ENCODE measurements around the gene PTPN7. TPM values are rescaled to one million over a fixed set of nuclear protein-coding genes. Genes with fewer than 3 reads are reported as not detected.

Gene PTPN7
- total RNA-seq, 2 donors from 2014 or later: not detected

DNA sequence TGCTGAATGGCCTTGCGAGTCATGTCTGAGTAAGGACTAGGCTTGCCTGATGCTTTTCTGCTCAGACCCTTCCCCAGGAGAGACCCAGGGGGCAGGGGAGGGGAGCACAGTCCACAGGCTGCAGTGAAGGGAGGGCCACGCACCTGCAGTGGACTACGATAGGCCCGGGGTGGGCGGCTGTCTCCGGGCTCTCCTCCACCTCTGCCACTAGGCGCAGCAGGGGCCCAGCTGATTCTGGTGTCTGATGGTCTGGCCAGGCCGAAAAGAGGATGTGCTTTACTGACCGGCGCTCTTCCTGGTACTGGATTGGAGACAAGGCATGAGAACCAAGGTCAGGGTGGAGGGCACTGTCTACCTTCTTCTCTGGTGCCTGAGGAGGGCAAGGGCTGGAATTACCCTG is 8.0 kb downstream of the PTPN7 start:
- H3K9me3 Mint-ChIP-seq: no peaks in the 10 kb centered on the region
- Histone ChIP-seq H3K36me3 (ENCODE audit: control insufficient read depth, insufficient read depth, low read length) (no peaks in the 10 kb centered on the region), H3K9me3 (ENCODE audit: control insufficient read depth, low read length) (no peaks in the 10 kb centered on the region), H3K27me3 (ENCODE audit: control insufficient read depth, insufficient read depth, low read length, poor library complexity, severe bottlenecking) (no peaks in the 10 kb centered on the region), H3K27ac (ENCODE audit: low read depth, low read length) (no peak overlapping the region), H3K9ac (ENCODE audit: extremely low read depth, low read length, poor library complexity, severe bottlenecking) (no peak overlapping the region), H3K4me3 (ENCODE audit: low read length) (no peak overlapping the region), H3K4me1 (ENCODE audit: control insufficient read depth, insufficient read depth, low read length) (no peaks in the 10 kb centered on the region)
- no peak overlapping the region for H3K27ac Mint-ChIP-seq
- peak; percentile 12 for TF ChIP-seq CTCF (conservative IDR thresholded peaks at IDR 0.05)
- no peak for DNase-seq
- 87 to 91% methylated on average over 8 to 10 of the region's 10 CpGs for WGBS, 2 experiments (ENCODE audit: insufficient coverage in 1 of 2, insufficient read length in 1 of 2)
- no peak overlapping the region for H3K4me3 Mint-ChIP-seq
- peaks cover 7% of the 10 kb centered on the region for H3K4me1 Mint-ChIP-seq
- H3K27me3 Mint-ChIP-seq (ENCODE audit: insufficient read depth): no peaks in the 10 kb centered on the region
- H3K36me3 Mint-ChIP-seq (ENCODE audit: low read depth): no peaks in the 10 kb centered on the region

DNA sequence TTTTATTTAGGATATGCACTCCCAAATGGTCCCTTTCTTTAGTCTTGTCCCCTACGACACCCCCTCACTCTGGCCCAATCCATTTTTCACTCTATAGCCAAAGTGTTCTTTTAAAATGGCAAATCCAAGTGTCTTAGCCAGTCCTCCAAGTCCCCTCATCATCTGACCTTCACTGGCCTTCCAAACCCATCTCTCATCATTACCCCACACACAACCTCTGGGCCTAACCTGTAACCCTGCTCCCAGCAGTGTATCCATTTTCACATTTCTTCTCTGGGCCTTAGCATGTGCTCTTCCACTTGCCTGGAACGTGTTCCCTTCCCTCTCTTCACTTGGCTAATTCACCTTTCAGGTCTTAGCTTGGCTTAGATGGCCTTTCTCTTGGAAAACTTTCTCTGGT is 9.4 kb downstream of the PTPN7 start:
- Histone ChIP-seq H3K9me3 (ENCODE audit: control insufficient read depth, low read length) (no peaks in the 10 kb centered on the region), H3K36me3 (ENCODE audit: control insufficient read depth, insufficient read depth, low read length) (no peaks in the 10 kb centered on the region), H3K27me3 (ENCODE audit: control insufficient read depth, insufficient read depth, low read length, poor library complexity, severe bottlenecking) (no peaks in the 10 kb centered on the region), H3K27ac (ENCODE audit: low read depth, low read length) (no peak overlapping the region), H3K4me1 (ENCODE audit: control insufficient read depth, insufficient read depth, low read length) (no peaks in the 10 kb centered on the region), H3K9ac (ENCODE audit: extremely low read depth, low read length, poor library complexity, severe bottlenecking) (no peak overlapping the region), H3K4me3 (ENCODE audit: low read length) (no peak overlapping the region)
- Mint-ChIP-seq H3K27ac (no peak overlapping the region), H3K4me1 (peaks cover 4% of the 10 kb centered on the region), H3K27me3 (ENCODE audit: insufficient read depth) (no peaks in the 10 kb centered on the region), H3K36me3 (ENCODE audit: low read depth) (no peaks in the 10 kb centered on the region), H3K4me3 (no peak overlapping the region), H3K9me3 (no peaks in the 10 kb centered on the region)
- TF ChIP-seq CTCF (conservative IDR thresholded peaks at IDR 0.05): no peak
- DNase-seq: no peak
- WGBS, 2 experiments (ENCODE audit: insufficient coverage in 1 of 2, insufficient read length in 1 of 2): 91 to 94% methylated on average over 2 of the region's 2 CpGs

DNA sequence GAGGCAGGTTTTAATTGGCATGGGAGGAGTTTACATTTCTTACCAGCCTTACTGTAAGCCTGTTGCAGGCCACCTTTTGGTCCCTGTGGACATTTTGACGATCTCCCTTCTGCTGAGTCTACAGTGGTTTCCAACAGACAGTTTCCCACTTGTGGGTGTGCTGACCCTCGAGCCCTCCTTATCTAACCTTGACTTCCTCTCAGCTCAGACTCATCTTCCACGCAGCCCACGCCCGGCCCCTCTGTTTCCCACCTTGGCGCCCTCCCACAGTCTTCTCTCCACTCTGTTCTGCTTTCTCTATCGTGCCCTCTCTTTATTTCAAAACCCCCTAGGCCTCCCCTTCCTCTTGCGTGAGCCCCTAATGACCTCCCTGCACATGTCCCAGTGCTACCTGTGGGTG is 9.8 kb downstream of the PTPN7 start:
- H3K36me3 ChIP-seq (ENCODE audit: control insufficient read depth, insufficient read depth, low read length): no peaks in the 10 kb centered on the region
- 94% methylated on average over 6 to 8 of the region's 8 CpGs for WGBS, 2 experiments (ENCODE audit: insufficient coverage in 1 of 2, insufficient read length in 1 of 2)
- no peak overlapping the region for H3K4me3 ChIP-seq (ENCODE audit: low read length)
- Mint-ChIP-seq H3K27me3 (ENCODE audit: insufficient read depth) (peaks cover 3% of the 10 kb centered on the region), H3K9me3 (no peaks in the 10 kb centered on the region), H3K27ac (no peak overlapping the region), H3K4me1 (peaks cover 4% of the 10 kb centered on the region), H3K36me3 (ENCODE audit: low read depth) (no peaks in the 10 kb centered on the region), H3K4me3 (no peak overlapping the region)
- H3K9me3 ChIP-seq (ENCODE audit: control insufficient read depth, low read length): no peaks in the 10 kb centered on the region
- no peak for TF ChIP-seq CTCF (conservative IDR thresholded peaks at IDR 0.05)
- no peaks in the 10 kb centered on the region for H3K4me1 ChIP-seq (ENCODE audit: control insufficient read depth, insufficient read depth, low read length)
- DNase-seq: no peak
- H3K27ac ChIP-seq (ENCODE audit: low read depth, low read length): no peak overlapping the region
- no peaks in the 10 kb centered on the region for H3K27me3 ChIP-seq (ENCODE audit: control insufficient read depth, insufficient read depth, low read length, poor library complexity, severe bottlenecking)
- H3K9ac ChIP-seq (ENCODE audit: extremely low read depth, low read length, poor library complexity, severe bottlenecking): no peak overlapping the region

All from endodermal cell (in vitro differentiated cells).